Fibroblast of the aortic adventitia (primary cell): ENCODE data around the gene PUS1. TPM values are rescaled to one million over a fixed set of nuclear protein-coding genes. Genes with fewer than 3 reads are reported as not detected.

ENCODE experiments used
- DNase-seq: peaks from one replicate; pipeline ENCODE4 v3.0.0-alpha.2; 2010; ENCODE audit warnings: low read depth
- H3K4me3 ChIP-seq: 2 replicates; pipeline ENCODE4 v1.5.1; 2011; ENCODE audit warnings: low read depth, mild to moderate bottlenecking, control low read depth, low read length, moderate library complexity
- CTCF ChIP-seq: IDR thresholded peaks from 2 replicates; pipeline ENCODE4 v1.5.1; 2011; ENCODE audit warnings: mild to moderate bottlenecking, low read length, control low read depth, inconsistent platforms; ENCODE audit not compliant: insufficient read depth
- total RNA-seq: library from RNA; depleted of rRNA; stranded (reverse); fragments of >200 nt; gene quantifications from 2 replicates; pipeline ENCODE4 v1.2.3, GENCODE V29; 2012; ENCODE audit warnings: low replicate concordance

The PUS1 gene
- total RNA-seq, 1 donor = 9.3 TPM

- H3K4me3 ChIP-seq = peak overlapping the region; percentile 35
- DNase-seq = no peak
- TF ChIP-seq CTCF = no peak
Measured at GRCh38 chr12:131893605-131894312, 35.3 kb upstream of the PUS1 start.

GRCh38 chr12:131894313-131894860, 34.7 kb upstream of the PUS1 start, which contains the start of gene ULK1:
Gene ULK1 (plus strand): TSS chr12:131894622. CDS start chr12:131895002, 380 bp downstream.
- no peak for TF ChIP-seq CTCF
- H3K4me3 ChIP-seq = peak within 1 kb of the TSS; percentile 81
- DNase-seq = peak; percentile 82

GRCh38 chr12:131894981-131895639, 34.0 kb upstream of the PUS1 start:
- no peak for DNase-seq
- peak overlapping the region; percentile 81 for H3K4me3 ChIP-seq
- no peak for TF ChIP-seq CTCF

GRCh38 chr12:131895640-131896079, 33.4 kb upstream of the PUS1 start:
- DNase-seq = peak; percentile 18
- no peak for TF ChIP-seq CTCF
- H3K4me3 ChIP-seq = peak overlapping the region; percentile 81

GRCh38 chr12:131896080-131896810, 32.8 kb upstream of the PUS1 start:
- no peak for TF ChIP-seq CTCF
- DNase-seq = peak; percentile 89
- peak overlapping the region; percentile 81 for H3K4me3 ChIP-seq

- TF ChIP-seq CTCF = no peak
- DNase-seq = no peak
- H3K4me3 ChIP-seq = peak overlapping the region; percentile 39
Measured at GRCh38 chr12:131896811-131897270, 32.2 kb upstream of the PUS1 start.
